ENCODE data around the gene OBI1.

OBI1 gene, protein sequence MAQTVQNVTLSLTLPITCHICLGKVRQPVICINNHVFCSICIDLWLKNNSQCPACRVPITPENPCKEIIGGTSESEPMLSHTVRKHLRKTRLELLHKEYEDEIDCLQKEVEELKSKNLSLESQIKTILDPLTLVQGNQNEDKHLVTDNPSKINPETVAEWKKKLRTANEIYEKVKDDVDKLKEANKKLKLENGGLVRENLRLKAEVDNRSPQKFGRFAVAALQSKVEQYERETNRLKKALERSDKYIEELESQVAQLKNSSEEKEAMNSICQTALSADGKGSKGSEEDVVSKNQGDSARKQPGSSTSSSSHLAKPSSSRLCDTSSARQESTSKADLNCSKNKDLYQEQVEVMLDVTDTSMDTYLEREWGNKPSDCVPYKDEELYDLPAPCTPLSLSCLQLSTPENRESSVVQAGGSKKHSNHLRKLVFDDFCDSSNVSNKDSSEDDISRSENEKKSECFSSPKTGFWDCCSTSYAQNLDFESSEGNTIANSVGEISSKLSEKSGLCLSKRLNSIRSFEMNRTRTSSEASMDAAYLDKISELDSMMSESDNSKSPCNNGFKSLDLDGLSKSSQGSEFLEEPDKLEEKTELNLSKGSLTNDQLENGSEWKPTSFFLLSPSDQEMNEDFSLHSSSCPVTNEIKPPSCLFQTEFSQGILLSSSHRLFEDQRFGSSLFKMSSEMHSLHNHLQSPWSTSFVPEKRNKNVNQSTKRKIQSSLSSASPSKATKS

DNA sequence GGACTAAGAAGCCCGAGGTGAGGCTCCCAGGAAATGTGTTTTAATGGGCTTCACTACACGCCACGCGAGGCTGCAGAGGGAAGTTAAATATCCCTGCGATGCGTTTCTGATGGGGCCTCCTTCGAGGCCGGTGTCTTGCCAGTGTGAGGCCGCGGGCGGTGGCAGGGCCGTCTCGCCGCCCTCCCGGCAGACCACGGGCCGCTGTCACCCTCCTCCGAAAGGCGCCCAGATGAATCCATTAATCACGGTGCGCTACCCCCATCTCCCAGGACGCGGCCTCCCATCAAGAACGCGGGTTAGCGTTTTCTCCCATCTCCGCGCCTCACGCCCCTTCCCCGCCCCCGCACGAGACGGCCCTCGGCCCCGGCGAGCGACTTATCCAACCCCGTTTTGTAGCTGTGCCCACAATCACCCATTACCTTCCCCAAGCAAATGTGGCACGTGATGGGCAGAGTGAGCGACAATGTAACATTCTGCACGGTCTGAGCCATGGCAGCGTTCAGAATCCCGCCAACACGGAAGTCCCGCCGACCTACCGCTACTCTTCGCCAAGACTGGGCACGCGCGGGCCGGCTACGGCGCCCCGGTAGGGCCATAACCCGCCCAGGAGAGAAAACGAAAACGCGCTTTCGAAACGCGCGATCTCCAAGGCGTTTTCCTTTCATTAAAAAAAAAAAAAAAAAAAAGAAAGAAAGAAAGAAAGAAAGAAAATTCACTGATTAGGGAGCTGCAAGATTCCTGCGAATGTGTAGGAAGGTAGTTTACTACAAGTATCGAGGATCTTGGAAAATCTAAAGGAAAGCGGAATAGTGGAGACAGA lies at the start of gene OBI1:
Gene OBI1, minus strand, starts transcription at position 526 of the 820 bp plus-strand sequence. Its CDS starts 35 bp downstream, at position 491.
- H3K4me3 ChIP-seq (ENCODE audit: low read depth, low read length), result peak within 1 kb of the TSS; percentile 91
- peak; percentile 67 for DNase-seq (ENCODE audit: low read depth)

DNA sequence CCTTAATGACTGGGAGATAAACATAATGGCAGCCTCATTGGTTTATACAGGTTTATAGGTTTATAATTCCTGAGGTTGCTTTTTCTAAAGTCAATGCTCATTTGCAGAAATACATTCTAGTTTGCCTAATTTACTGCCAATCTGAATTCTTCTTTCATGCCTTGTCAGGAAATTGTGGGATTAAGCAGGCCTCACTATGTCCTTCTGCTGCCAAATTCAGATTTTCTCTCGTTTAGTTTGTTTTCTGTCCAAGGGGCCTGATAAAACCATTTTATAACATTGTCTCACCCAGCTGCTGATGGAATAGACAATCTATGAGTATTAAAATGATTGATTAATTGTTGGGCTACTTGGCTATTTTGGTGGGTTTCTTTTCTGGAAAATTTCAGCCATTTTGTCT lies 42.4 kb upstream of the OBI1 start:
- DNase-seq (ENCODE audit: low read depth), result no peak
- H3K4me3 ChIP-seq (ENCODE audit: low read depth, low read length), result no peak overlapping the region

DNA sequence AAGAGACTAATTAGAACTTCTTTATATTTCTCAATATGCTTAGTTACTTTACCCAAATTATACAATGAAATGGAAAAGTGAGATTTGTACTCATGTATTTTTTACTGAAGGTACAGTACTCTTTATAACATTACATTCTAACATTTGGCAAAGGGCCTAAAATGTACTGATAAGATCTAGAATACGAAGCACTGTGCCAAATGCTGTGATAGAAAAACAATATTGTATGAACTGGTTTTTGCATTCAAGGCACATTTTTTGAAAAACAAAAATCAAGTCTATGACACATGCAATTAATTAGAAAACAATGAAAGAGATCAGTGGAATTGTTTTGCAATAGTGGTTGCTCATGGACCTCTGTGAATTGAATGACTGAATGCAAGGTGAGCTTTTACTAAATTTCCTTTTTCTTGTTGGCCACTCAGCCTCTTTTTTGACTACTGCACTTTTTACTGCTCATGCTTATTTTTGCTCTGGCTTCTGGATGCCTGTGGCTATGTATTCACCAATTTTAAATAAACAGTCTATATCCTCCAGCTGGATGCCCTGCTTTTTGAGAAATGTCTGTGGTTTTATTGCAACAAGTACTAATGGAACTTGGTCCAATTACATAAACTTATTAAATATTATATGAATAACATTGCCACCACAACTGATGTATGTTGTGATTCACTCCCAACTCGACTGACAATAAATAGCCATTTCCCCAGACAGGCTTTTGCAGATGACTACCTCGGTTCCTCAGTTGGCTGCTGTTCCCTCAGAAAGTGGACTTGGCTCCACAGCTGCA lies 41.4 kb upstream of the OBI1 start:
- no peak overlapping the region for H3K4me3 ChIP-seq (ENCODE audit: low read depth, low read length)
- no peak for DNase-seq (ENCODE audit: low read depth)

DNA sequence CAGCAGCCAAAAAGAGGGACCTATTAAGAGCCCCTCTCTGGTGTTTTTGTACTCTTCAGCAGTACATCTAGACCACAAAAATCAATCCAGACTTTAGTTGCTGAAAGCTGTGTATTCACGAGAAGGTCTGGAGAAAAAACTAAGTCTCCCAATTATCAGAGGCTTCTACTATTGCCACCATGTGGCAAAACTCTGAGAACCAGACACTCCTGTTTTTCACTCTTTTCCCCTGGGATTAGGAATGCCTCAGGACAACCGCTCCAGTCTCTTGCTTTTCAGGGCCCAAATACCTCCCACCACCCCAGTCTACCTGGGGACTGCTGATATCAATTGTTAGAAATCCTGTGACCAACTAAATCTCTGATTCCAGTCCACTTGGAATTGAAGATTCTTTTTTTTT lies 30.1 kb upstream of the OBI1 start:
- H3K4me3 ChIP-seq (ENCODE audit: low read depth, low read length), result no peak overlapping the region
- DNase-seq (ENCODE audit: low read depth), result no peak

- no peak for DNase-seq (ENCODE audit: low read depth)
- H3K4me3 ChIP-seq (ENCODE audit: low read depth, low read length), result no peak overlapping the region
These were observed 27.5 kb upstream of the OBI1 start for GRCh38 chr13:78686461-78686860.

DNA sequence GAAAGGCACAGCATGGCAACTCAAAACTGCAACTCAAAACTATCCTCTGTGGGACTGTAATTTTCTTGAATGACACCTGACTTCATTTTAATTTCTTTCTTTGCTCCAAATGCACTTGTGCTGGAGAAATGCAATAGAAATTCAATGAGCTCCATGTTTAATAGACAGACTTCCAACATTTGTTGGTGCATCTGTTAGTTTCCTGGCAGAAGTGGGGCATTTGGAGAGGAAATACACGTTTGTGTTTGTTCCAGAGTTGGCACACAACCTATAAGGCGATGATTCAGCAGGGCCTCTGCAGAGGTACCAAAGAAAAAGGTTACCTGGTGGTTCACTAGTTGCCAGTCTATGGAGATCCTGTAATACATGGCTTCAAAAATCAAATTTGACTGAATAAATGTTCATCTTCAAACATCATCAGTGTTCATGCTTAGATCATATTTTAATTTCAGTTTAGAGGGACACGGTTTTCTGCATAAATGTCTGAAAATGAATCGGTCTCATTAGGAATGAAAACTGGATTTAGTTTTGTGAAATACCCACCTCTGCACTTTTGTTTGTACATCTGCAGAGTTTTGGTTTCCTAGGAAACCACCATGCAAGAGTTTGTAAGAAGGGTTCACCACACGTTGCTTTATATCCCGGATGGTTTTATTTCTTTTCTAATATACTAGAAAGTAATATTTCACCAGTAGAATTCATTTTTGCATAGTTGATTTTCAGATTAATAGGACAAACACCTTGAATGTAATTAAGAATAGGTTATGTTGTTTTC lies 21.8 kb upstream of the OBI1 start:
- no peak overlapping the region for H3K4me3 ChIP-seq (ENCODE audit: low read depth, low read length)

GRCh38 chr13:78680115-78680561 lies 21.2 kb upstream of the OBI1 start:
- DNase-seq (ENCODE audit: low read depth), result no peak
- H3K4me3 ChIP-seq (ENCODE audit: low read depth, low read length), result no peak overlapping the region

More for the DNA sequence above, 21.8 kb upstream of the OBI1 start:
- DNase-seq (ENCODE audit: low read depth), result no peak

- no peak overlapping the region for H3K4me3 ChIP-seq (ENCODE audit: low read depth, low read length)
These were observed 20.4 kb upstream of the OBI1 start for GRCh38 chr13:78679329-78679728.

DNA sequence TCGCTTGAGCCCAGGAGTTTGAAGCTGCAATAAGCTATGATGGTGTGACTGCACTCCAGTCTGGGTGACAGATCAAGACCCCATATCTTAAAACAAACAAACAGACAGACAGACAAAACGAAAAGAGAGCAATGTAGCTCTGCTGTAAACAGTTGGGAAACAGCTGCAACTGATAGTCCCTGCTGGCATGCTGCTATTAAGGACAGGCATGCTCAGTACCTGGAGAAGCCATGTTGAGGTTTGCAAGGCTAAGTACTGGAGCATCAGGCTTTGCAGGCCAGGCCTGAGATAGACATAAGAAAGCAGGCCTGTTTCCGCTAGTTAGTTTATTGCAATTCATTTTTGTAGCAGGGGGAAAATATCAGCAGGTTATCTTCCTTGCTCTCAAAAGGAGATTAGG lies 16.2 kb upstream of the OBI1 start:
- DNase-seq (ENCODE audit: low read depth), result no peak
- H3K4me3 ChIP-seq (ENCODE audit: low read depth, low read length), result no peak overlapping the region

More at GRCh38 chr13:78679329-78679728, 20.4 kb upstream of the OBI1 start:
- no peak for DNase-seq (ENCODE audit: low read depth)

- H3K4me3 ChIP-seq (ENCODE audit: low read depth, low read length), result no peak overlapping the region
- DNase-seq (ENCODE audit: low read depth), result no peak
These were observed 15.7 kb upstream of the OBI1 start for GRCh38 chr13:78674638-78675037.

GRCh38 chr13:78662467-78662866 lies 3.5 kb upstream of the OBI1 start:
- no peak for DNase-seq (ENCODE audit: low read depth)
- no peak overlapping the region for H3K4me3 ChIP-seq (ENCODE audit: low read depth, low read length)

GRCh38 chr13:78660495-78660857 lies 1.5 kb upstream of the OBI1 start:
- DNase-seq (ENCODE audit: low read depth), result no peak
- peak overlapping the region; percentile 91 for H3K4me3 ChIP-seq (ENCODE audit: low read depth, low read length)

- no peak for DNase-seq (ENCODE audit: low read depth)
These were observed 958 bp upstream of the OBI1 start for GRCh38 chr13:78659732-78660494.

GRCh38 chr13:78659450-78659730 lies 435 bp upstream of the OBI1 start:
- DNase-seq (ENCODE audit: low read depth), result no peak
- H3K4me3 ChIP-seq (ENCODE audit: low read depth, low read length), result peak overlapping the region; percentile 91

More at GRCh38 chr13:78659732-78660494, 958 bp upstream of the OBI1 start:
- peak overlapping the region; percentile 91 for H3K4me3 ChIP-seq (ENCODE audit: low read depth, low read length)

DNA sequence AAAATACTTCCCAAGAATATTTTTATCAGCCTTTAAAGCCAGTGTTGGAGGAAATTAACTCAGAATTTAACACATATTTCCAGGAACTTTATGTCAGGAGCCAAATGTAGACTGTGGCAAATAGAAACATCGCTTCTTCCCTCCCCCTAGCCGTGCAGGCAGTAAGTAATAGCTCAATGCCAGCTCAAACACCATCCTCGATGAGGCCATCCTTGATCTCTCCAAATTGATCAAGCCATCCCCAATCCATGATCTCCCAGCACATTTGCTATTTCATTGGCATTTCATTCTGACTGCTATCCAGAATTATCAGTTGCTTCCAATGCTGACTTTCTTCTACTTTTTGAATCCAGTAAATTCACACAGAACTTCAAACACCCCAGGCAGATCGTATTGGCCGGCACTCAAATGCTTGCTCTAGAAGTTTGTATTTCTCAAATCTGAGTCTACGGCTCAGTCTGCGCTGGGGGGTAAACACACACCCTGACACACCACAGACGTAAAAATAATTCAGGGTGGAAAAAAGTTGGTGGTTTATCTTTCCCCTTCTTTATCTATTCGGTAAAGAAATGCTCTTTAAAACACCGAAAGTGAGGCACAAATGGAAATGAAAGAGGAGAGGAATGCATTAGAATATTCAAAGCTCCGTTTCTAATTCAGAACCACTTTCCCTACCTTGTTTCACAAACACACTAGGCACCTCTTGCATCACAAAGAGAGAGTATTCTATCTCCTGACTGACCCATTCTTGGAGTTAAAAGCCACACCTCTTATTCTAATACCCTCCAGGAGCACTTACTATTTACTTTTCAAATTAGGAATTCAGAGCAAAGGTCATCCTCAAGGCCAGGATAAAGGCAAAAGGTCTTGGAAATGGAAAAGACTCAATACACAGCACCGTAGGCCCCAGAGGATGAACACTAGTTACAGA lies 991 bp downstream of the OBI1 start:
- no peak for DNase-seq (ENCODE audit: low read depth)
- H3K4me3 ChIP-seq (ENCODE audit: low read depth, low read length), result peak overlapping the region; percentile 91

DNA sequence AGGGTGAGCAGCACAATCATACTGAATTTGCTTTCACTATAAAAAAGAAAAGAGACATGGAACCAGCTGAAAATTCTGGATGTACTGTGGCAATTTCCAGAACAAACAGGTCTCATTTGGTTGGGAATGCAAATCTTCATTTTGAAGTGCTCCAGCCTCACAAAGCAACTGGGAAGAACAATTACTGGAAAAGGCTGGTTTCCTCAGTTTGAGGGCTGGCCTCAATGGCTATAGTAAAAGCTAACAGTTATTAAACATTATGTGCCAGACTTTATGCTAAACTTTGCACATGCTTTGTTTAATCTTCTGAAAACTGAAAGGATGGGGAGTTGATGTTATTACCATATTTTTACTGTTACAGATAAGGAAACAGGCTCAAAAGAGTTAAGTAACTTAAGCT lies 3.0 kb downstream of the OBI1 start:
- H3K4me3 ChIP-seq (ENCODE audit: low read depth, low read length), result no peak overlapping the region
- no peak for DNase-seq (ENCODE audit: low read depth)

GRCh38 chr13:78655007-78655406 lies 3.9 kb downstream of the OBI1 start:
- no peak for DNase-seq (ENCODE audit: low read depth)
- H3K4me3 ChIP-seq (ENCODE audit: low read depth, low read length), result no peak overlapping the region
